Midbrain (tissue), 1 donor: Measurements from ENCODE around the gene PPARGC1A.

Experiments
- DNase-seq: peaks from one replicate; lab custom pipeline; 2025; lab: John Stamatoyannopoulos, UW

Gene PPARGC1A

DNA sequence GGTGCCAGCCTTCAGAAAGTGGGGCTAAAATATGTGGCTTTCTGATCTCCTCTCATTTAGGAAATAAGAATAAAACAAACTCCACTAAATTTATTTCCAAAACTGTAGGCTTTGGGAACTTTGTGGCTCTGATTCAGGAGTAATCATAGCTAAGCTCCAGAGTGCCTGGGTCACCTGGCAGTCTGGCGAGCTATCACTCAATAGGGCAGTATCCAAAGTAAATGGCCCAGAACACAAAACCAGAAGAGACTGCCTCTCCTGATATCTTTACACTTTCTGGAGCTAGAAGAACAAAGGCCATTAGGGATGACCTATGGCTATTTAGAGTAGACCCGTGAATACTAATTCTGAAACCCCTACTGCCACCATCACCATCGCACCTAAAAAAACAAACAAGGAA is 17.0 kb upstream of the PPARGC1A start:
- DNase-seq: no peak

DNA sequence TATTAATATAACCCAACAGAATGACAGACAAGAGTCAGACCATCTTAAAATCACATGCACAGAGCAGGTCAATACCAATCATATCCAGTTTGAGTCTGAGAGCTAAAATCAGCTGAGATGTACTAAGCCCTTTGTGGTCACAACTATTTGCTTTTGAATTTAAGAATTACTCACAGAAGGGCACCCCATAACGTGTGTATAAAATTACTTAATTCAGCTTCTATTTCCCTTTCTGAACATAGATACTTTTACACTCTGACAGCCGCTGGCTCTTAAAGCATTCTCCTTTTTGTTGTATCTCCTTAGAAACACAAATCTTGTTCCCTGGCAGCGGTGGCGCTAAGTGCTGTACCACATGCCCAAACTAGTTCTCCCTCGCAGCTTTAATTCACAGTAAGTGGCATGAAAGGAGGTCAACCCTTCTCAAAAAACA is 14.8 kb upstream of the PPARGC1A start:
- peak; percentile 55 for DNase-seq

GRCh38 chr4:23903859-23904438 is 14.1 kb upstream of the PPARGC1A start:
- DNase-seq: no peak

DNA sequence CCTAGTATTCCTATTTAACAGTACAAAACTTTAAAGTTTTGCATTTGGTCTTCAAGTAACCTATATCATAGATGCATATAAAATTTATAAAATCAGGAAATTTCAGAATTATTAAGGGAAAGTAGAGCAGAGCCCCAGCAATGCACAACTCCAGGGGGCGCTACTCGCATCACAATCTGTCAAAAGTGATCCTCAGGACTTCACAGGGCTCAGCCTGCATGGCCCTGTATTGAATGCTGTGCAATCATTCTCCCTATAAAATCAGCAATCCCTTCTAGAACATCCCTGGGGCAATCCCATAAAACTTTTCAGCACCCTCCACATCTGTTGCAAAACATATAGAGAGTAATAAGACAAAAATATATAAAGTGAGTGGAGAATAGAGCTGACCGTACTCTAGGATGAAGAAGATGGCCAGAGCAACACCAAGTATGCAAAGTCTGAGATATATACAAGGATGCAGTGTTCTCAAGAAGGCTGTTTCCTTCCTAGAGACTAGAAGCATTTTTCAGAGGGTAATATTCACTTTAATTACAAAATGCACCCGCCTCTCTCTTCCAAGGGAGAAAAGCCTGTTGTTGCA is 12.5 kb upstream of the PPARGC1A start:
- DNase-seq: no peak

GRCh38 chr4:23900636-23901035 is 10.8 kb upstream of the PPARGC1A start:
- no peak for DNase-seq

DNA sequence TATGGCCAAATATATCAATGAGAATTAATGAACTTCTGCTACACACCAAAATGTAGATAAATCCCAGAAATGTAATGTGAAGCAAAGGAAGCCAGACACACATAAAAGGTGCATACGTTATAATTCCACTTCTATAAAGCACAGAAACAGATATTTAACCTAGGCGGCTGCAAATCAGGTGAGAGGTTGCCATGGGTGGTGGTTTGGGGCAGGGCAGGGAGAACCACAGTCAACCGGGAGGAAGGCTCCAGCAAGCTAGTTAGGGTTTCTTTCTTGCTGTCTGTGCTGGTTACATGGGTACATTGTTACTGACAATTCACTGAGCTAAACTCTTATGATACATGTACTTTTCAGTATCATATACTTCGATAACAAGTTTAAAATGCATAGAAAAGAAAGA is 9.7 kb upstream of the PPARGC1A start:
- DNase-seq: no peak

- DNase-seq: no peak
These were observed 7.8 kb upstream of the PPARGC1A start for GRCh38 chr4:23897564-23898109.

- DNase-seq: no peak
These were observed 4.2 kb upstream of the PPARGC1A start for GRCh38 chr4:23894021-23894420.

DNA sequence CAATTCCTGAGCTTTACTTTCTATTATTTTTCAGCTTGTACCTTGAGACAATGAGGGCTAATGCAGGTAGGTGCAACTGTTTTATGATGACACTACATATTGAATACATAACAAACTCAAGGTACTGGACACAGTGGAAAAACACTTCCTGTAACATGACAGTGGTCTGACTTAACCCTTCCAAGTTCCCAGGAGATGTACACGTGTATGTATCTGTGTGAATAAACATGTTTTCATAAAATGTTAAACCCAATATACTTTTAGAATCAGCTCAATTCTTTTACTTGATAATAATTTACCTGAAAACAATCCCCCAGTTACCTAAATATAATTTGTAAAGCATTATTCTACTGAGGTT is 1.2 kb upstream of the PPARGC1A start:
- DNase-seq: no peak

DNA sequence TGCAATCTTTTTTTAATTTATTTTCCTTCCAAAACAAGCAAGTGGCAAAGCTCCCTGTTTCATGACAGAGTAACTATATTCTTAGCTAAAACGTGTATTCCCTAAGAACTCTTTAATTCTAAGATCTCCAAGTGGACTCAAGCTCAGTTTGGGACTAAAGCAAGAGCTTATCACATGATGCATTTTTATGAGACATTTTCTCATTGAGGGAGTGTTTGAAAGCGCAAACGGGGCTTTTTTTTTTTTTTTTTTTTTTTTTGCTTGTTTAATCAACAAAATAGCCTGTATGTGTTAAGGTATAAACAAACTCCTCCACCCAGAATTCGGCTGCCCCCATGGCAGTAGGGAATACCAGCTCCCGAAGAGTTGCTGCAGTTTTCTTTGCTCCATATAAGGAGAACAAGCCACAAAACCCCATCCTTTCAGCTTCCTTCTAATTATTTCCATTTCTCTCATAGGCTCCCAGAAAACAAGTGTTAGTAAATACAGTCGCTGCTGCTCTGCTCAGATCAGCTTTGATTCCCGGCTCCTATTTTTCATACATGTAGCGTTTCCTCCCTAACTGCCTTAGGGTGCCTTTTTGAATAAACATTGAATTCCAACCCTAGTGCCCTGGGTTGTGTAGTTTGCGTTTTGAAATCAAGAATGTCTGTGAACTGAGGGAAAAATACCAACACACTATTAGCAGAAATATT is 669 bp upstream of the PPARGC1A start:
- DNase-seq: peak; percentile 29

GRCh38 chr4:23889391-23889790 is 456 bp downstream of the PPARGC1A start:
- no peak for DNase-seq

GRCh38 chr4:23888421-23889319 is 1.2 kb downstream of the PPARGC1A start:
- peak; percentile 63 for DNase-seq

DNA sequence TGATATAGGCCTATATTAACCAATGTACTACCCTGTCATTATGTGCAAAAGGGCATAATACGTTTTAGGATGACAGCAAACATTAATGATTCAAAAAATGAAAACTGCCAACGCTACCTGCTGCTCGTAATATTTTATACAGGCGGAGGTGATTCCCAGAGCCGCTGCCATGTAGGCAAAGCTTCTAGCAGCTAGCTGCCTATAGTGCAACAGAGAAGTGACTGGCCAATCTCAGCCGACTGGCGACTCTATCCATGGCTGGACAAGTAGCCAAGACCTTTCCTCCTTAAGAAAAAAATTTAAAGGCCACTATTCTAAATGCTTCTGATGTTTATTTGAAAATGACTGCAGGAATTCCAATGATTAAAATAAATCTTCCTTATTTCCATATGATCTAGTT is 1.9 kb downstream of the PPARGC1A start:
- no peak for DNase-seq

DNA sequence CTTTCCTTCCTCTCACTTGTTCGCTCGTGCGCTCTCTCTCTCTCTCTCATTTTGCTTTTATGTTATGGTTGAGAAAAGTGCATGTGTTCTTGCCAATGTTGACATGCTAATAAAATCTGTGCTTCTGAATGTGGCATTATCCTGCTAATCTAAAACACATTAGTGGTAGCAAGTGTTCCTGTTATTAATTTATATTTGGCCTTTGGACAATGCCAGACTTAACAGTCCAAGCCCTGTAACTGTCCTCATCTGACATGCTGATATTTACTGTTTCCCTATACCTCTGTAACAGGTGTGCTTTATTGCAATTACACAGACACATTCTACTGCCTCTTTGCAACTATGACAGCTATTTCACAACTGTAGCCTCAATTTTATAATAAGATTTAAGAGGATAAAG is 2.7 kb downstream of the PPARGC1A start:
- DNase-seq: no peak

DNA sequence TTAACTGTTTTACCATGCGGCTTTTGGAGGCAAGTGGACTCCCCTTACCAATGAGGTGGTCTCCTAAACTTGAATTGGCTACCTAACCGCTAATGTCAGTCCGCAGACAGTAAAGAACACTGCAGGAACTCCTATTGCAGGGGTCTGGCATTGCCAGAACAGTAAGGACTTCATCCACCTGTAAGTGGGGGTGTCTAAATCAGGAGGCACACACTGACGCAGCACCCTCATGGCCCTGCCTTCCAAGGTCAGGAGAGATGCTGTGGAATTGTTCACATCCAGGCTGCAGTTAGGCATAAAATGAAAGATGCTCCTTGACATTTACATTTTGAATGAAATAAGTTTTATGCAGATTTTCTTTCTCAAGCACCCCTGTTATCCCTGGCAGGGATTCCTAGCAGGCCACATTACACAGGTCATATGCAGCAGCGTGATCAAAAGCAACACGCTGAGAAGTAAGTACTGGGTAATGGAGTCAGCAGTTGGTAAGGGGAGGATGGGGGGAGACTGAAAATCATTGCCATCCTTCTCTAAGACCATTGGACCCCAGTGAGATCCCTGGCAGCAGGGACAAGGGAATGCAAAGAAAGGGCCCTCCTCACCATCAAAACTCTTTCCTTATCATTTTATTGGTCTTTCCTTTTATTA is 3.8 kb downstream of the PPARGC1A start:
- DNase-seq: no peak

GRCh38 chr4:23884741-23885140 is 5.1 kb downstream of the PPARGC1A start:
- no peak for DNase-seq

- DNase-seq: no peak
These were observed 5.6 kb downstream of the PPARGC1A start for GRCh38 chr4:23884261-23884660.

GRCh38 chr4:23882976-23883531 is 6.8 kb downstream of the PPARGC1A start:
- DNase-seq: no peak

- no peak for DNase-seq
These were observed 8.0 kb downstream of the PPARGC1A start for GRCh38 chr4:23881674-23882337.

DNA sequence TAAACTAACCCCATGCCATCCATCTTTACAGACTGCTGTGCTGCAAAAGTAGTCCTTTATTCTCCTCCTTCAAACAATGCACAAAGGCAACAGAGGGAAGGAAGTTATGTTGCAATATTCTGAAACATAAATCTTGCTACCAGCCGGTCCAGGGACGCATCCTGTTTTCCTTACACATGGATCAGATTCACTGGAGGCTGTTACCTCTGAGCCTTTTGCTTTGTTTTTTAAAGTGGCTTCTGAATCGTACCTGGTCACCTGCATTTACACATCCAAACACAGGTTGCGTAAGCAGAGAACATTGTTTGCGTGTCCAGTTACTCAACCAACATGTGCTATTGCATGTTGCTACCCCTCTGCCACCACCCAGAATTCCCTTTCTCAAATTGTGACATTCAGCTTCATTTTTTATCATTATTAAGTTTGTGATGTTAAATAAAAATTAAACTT is 8.8 kb downstream of the PPARGC1A start:
- no peak for DNase-seq
